ENCODE data around the gene ZNF521.
A peak's percentile ranks its signal among the peaks of the same experiment; 100 is the strongest.

Gene ZNF521

GRCh38 chr18:25335062-25335461 is 16.9 kb downstream of the ZNF521 start:
- DNase-seq, result no peak

DNA sequence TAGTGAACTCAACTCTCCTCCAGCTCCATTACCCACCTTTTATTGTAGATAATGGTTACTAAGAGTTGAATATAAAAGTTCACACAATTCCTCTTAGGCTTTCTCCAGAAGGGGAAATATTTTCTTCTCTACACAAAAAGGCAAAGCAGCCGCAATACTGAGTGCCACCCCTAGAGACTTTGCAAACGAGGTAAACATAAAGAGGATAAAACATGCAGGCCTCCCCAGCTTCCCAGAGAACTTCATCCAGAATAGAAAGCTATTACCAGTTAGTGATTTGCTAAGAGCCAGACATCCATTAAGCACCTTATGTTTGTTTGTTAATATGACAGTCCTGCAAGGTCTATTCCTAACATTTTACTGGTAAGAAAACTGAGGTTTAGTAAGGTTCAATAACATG is 17.4 kb downstream of the ZNF521 start:
- no peak for DNase-seq

DNA sequence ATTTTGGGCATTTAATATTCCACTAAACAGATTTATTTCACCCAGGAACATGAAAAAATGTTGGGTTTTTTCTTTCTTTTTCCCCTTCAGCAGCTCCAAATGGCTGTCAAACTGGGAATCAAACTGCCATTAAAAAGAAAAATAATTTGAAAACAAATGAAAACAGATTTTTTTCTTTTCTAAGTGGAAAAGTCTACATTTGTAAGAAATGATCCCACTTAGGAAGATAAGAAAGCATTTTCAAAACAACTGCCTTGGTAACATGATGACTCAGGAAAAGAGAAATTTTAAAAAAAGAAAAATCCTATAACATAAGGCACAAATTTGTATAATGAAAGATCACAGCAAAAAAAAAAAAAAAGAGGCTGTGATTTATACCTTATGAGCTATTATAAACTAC is 20.0 kb downstream of the ZNF521 start:
- DNase-seq, result no peak

GRCh38 chr18:25329783-25330182 is 22.2 kb downstream of the ZNF521 start:
- no peak for DNase-seq

GRCh38 chr18:25327584-25327983 is 24.4 kb downstream of the ZNF521 start:
- no peak for DNase-seq

DNA sequence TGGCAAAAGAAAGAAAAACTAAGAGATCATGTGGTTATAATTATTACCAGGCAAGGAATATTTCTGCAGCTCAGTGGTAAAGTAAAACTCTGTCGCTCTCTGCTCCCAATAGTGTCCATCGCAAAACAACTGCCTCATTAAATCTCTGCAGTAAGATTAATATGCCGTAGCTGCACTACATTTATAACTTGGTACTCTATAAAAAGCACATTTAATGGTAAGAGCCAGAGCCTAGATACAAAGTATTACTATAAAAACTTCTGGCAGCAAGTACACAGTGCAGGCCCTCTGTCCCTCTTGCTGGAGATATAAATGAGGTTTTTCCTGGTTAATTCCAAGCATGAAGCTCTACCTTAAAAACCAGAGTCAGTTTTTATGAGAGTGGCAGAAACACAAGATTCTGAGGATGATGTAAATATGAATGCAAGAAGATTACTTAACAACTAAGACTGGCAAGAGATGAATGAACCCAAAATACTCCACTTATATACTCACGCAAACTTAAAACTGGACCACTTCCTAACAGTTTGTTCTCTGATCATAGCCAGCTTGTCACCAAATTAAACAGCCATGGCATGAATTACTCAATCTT is 25.5 kb downstream of the ZNF521 start:
- DNase-seq, result peak; percentile 48

- DNase-seq, result no peak
These were observed 29.2 kb downstream of the ZNF521 start for GRCh38 chr18:25322806-25323205.

- DNase-seq, result no peak
These were observed 35.5 kb downstream of the ZNF521 start for GRCh38 chr18:25316381-25317018.

DNA sequence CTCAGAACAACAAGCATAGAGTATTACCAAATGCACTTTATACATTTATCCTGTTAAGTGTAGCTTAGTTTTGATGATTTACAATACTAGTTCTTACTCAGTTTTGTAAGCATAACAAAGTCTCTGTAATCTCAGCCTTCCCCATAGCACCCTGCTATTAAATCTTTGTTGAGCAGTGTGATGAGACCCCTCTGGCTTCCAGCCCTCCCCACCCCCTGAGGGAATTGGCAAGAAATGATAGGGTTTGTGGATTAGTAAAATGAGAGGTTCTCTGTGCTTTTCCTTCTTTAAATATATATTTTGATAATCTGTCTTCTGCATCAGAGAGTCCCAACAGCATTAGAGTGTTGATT is 37.2 kb downstream of the ZNF521 start:
- DNase-seq, result peak; percentile 32

- DNase-seq, result no peak
These were observed 37.7 kb downstream of the ZNF521 start for GRCh38 chr18:25314151-25314837.

- no peak for DNase-seq
These were observed 38.7 kb downstream of the ZNF521 start for GRCh38 chr18:25313268-25313667.

- DNase-seq, result peak; percentile 83
These were observed 41.9 kb downstream of the ZNF521 start for GRCh38 chr18:25310045-25310444.

DNA sequence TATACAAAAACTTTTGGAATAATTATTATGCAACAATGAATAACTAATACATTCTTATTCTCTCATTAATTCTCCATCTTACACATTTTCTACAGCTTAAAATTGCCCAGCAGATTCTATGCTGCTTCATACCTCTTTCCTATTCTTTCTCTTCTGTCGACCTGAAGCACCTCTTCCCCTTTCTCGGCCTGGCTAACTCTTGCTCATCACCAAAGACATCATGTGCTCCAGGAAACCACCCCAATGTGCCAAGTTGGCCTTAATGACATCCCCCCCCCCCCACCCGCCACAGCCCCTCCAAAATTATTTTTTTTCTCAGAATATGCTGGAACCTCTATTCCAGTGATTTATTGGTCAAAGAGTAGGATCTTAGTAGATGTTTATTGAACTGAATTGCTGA is 43.6 kb downstream of the ZNF521 start:
- no peak for DNase-seq

GRCh38 chr18:25307192-25307591 is 44.8 kb downstream of the ZNF521 start:
- DNase-seq, result no peak

- no peak for DNase-seq
These were observed 45.3 kb downstream of the ZNF521 start for GRCh38 chr18:25306671-25307070.

GRCh38 chr18:25305584-25305983 is 46.4 kb downstream of the ZNF521 start:
- DNase-seq, result peak; percentile 48

DNA sequence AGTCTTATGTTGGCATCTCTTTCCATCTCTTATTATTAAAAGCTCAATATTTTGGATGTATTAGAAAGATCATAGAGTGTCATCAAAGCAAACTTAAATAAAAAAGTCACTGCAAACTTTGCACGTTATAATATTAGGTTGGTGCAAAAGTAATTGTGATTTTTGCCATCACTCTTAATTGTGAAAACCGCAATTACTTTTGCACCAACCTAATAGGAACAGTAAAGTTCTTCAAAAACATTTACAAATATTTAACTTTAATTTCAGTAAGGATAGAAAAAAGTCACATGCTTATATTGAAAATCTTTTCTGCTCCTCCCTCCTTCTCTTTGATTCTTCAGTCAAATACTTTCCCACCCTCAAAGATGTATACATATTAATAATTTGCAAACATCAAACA is 51.5 kb downstream of the ZNF521 start:
- DNase-seq, result no peak

- DNase-seq, result peak; percentile 82
These were observed 52.3 kb downstream of the ZNF521 start for GRCh38 chr18:25299426-25300300.

GRCh38 chr18:25298853-25299274 is 53.1 kb downstream of the ZNF521 start:
- DNase-seq, result peak; percentile 88

DNA sequence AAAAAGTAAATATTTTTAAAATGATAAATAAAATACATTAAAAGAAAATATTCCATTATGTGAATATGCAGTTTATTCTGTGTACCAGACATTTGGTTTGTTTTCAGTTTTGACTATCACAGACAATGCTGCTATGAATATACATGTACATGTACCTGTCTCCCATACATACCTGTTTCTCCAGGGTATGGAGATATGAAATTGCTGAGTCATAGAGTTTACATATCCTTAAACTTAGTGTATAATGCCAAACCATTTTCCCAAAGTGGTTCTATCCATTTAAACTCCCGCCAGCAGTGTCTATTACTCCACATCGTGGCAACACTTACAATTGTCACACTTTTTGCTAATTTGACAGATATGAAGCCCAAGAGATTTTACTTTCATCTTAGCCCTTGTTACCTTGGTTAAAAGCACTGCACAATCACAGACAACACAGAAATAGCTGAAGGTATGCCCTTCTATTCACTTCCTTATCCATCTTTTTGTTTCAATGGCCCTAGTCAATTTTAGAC is 56.3 kb downstream of the ZNF521 start:
- DNase-seq, result no peak

DNA sequence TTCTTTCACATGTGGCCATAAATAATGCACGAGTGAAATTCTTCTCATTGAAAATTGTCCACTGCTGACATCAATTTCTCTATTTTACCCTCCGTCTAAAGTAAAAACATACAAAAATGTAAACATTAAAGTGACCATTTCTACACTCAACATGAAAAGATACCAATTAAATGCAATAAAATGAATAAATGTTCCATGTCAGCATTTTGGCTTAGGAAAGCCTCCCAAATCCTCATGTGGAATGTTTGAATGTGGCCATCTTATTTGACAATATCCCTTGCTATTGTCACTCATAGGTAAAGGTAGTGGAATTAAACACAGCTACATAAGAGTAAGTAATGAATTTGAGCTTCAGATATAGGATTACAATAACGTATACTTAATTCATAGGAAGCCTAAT is 60.8 kb downstream of the ZNF521 start:
- no peak for DNase-seq

- peak; percentile 98 for DNase-seq
These were observed 62.9 kb downstream of the ZNF521 start for GRCh38 chr18:25289001-25289631.
